Esophagus squamous epithelium (tissue), 4 donors: Measurements from ENCODE around the gene WSB1.

Source experiments
- POLR2A ChIP-seq, 4 donors: fragments of 450-650 bp; IDR thresholded peaks; one replicate each; pipeline ENCODE4 v1.6.1; 2017; ENCODE audit warnings: antibody characterized with exemption in 4 of 4, mild to moderate bottlenecking in 4 of 4, moderate library complexity in 3 of 4
- TF ChIP-seq, protein P1 (sequence below), 6 experiments: fragments of 450-650 bp in 4 of 6; fragments of 200-600 bp in 2 of 6; sonication (generic) in 2 of 6; IDR thresholded peaks; one replicate each; pipeline ENCODE4 v1.5.1; 2016 to 2019; ENCODE audit warnings: antibody characterized with exemption in 6 of 6, mild to moderate bottlenecking in 4 of 6, moderate library complexity in 4 of 6

DNA sequence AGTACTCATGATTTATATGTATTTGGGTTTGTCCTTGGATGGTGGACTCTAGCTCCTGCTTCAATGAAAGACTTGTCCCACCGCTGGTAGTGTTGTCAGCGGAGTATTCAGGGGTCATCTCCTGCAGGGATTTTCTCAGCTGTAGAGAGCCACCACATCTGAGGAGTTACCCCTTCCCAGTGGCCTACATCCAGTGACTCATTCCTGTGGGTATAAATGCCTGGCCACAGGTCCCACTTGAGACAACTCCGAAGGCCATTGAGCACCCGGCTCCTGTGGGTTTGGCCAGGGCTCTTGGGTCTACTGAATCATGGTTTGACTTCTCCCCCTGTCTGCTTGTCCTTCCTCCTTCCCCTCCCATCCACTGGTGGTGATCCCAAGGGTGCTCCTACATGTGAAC lies 34.6 kb upstream of the WSB1 start:
- TF ChIP-seq, protein P1, sequence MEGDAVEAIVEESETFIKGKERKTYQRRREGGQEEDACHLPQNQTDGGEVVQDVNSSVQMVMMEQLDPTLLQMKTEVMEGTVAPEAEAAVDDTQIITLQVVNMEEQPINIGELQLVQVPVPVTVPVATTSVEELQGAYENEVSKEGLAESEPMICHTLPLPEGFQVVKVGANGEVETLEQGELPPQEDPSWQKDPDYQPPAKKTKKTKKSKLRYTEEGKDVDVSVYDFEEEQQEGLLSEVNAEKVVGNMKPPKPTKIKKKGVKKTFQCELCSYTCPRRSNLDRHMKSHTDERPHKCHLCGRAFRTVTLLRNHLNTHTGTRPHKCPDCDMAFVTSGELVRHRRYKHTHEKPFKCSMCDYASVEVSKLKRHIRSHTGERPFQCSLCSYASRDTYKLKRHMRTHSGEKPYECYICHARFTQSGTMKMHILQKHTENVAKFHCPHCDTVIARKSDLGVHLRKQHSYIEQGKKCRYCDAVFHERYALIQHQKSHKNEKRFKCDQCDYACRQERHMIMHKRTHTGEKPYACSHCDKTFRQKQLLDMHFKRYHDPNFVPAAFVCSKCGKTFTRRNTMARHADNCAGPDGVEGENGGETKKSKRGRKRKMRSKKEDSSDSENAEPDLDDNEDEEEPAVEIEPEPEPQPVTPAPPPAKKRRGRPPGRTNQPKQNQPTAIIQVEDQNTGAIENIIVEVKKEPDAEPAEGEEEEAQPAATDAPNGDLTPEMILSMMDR (IDR thresholded peaks at IDR 0.05): no peak
- TF ChIP-seq POLR2A (IDR thresholded peaks at IDR 0.05): no peak
